GM19043 (cell line): Measurements from ENCODE around the gene EIF4G1.
"Not testable (repeated sequence)": the region's sequence is repeated elsewhere in the genome, so short reads cannot be mapped to it uniquely, and the experiment has no call there.

Experiments used
- ATAC-seq: cut with Tn5 transposase; IDR thresholded peaks from one replicate; pipeline ENCODE4 v1.9.1; 2021; ENCODE audit warnings: low read depth; ENCODE audit not compliant: unreplicated experiment

Gene EIF4G1

DNA sequence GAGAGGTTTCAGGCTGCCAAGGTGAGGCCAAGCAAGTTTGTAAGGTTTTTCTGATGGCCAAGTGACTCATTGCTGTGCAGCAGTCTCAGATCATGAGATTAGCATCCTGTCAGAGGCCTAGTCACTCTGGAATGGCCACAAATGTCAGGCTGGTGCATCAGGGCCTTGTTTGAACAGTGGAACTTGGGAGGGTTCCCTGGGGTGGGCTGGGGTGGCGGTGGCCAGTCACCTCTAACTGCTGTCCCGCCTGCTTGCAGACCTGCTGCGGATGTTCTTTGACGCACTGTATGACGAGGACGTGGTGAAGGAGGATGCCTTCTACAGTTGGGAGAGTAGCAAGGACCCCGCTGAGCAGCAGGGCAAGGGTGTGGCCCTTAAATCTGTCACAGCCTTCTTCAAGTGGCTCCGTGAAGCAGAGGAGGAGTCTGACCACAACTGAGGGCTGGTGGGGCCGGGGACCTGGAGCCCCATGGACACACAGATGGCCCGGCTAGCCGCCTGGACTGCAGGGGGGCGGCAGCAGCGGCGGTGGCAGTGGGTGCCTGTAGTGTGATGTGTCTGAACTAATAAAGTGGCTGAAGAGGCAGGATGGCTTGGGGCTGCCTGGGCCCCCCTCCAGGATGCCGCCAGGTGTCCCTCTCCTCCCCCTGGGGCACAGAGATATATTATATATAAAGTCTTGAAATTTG lies 20.2 kb downstream of the EIF4G1 start:
- ATAC-seq, result no peak

DNA sequence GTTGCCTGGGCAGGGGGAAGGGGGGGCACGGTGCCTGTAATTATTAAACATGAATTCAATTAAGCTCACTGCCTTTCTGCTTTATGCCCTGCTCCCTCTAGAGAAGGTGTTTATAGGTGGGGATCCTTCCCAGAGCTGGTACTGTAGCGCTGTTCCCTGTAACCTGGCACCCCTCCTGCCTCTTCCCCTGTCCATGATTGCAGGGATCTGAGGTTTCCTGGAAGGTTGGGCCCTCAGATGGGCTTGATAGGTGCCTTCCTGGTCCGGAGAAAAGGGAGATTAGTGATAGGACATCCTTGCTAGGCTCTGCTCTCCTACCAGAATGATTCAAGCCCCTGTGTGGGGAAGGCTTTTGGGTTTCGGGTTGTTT lies 20.9 kb downstream of the EIF4G1 start:
- ATAC-seq, result no peak

DNA sequence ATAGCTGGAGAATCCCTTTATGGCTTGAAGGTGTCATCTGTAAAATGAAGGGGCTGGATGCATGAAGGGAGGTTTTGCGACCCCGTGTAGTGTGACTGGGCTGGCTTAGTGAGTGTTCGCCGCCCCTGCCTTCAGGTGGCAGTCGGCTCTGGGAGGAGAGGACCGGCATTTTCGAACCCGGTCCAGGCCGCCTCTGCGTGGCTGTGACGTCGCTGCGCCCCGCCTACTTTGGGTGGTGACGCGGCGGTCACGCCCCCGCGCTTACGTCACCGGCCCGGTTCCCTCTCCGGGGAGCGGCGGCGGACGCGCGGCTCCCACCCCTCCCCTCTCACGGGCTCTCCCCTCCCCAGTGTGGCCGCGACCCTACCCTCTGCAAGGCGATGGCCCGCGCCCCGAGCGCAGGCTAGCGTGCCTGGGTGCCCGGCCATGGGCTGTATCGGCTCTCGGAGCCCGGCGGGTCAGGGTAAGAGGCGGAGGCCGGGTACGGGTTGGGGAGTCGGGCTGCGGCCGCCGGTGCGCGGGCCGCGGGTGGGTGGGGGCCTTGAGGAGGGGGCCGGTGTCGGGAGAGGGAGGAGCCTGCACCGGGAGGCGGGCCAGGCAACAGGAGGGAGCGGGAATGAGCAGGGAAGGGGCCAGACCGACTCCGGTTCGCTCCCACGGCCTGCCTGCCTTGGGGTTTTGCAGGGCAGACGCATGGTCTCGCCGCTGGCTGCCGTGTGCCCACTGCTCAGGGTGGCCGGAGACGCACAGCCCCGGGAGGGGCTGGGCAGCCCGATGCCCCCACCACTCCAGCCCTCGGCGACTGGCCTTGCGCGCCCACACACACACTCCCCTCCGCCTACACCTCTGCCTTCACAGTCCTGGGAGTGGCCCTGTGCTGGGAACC lies 21.5 kb downstream of the EIF4G1 start:
- peak; percentile 78 for ATAC-seq

DNA sequence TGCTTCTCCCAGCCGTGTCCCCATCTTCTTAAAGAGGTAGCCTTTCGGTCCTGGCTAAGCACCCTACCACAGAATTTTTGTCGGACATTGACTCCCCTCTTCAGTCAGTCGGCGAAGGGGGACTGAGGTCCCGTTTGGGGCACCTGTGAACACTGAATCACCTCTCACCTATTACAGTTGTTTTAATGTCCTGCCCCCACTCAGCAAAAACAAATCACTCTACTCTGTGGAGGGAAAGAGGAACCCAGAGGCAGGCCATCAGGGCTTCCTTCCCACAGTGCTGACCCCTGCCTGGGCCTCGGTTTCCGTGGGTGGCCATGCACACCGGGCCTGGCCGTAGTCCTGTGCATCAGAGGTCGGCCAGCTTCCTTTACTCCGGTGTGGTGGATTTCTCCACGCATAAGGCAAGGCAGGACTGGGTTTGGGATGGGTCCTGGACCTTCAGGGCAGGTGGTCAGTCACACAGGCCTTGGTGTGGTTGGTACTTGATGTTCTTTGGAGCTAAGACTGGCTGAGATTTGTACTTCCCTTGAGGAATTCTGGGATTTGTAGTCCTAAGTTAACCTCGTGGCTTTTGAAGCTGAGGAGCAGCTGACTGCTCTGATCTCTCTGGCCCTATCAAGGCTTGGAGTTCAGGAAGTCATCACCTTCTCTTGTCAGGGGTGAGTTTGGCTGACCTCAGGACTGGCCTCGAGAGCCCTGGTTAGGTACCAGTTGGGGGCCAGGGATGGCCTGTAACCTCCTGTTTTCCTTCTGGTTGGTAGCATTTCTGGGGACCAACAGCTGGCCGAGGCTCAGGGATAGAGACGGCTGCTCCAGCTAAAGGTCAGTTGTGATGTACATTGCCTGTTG lies 22.4 kb downstream of the EIF4G1 start:
- no peak for ATAC-seq

DNA sequence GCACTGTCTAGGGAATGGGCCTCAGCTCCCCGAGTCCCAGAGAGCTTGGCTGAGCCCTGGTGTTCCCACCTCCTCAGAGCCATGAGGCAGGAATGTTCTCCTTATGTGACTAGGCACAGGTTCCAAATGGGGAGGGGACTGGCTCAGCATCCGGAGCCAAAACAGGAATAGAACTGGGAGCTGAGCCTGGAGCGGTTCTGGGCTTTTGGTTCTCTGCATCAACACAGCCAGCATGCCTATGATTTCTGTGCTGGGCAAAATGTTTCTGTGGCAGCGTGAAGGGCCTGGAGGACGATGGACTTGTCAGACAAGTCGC lies 23.0 kb downstream of the EIF4G1 start, which contains the start of gene FAM131A:
Gene FAM131A, plus strand, starts transcription at position 202 of the 316 bp plus-strand sequence. Its CDS starts 31 bp downstream, at position 233.
- ATAC-seq, result no peak

DNA sequence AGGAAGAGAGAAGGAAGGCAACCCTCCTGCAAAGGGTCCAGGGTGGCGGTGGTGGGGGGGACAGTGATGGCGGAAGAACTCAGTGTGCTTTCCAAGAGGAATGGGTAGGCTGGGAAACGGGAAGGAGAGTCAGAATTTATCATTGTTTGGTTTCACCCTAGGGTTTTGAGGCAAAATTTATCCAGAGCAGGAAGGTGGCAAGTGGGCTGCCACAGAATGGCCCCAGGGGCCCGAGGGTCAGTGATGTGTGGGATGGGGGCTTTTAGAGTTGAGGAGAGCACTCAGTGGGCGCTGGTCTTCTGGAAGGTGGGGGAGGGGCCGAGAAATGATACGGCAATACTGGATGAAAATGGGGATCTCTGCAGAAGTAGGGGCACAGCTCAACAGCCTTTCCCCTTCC lies 23.6 kb downstream of the EIF4G1 start:
- no peak for ATAC-seq

DNA sequence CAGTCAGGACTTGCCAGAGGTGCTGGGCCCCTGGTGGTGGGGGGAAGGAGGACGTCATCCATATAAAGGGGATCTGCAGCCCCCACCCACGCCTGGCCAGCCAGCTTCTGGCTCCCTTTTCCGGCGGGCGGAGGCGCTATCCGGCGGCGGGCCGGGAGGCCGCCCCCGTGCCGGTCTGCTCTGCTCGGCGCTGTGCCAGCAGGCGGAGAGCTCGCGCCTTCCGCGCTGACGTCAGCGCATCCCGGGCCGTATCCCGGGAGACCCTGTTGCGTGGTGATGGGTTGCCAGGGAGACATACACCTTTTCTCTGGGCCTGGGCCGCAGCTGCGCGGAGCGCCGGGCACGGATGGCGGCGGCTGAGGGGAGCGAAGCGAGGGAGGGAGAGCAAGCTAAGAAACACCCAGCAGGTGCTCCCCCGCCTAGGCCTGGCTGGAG lies 24.1 kb downstream of the EIF4G1 start:
- no peak for ATAC-seq

DNA sequence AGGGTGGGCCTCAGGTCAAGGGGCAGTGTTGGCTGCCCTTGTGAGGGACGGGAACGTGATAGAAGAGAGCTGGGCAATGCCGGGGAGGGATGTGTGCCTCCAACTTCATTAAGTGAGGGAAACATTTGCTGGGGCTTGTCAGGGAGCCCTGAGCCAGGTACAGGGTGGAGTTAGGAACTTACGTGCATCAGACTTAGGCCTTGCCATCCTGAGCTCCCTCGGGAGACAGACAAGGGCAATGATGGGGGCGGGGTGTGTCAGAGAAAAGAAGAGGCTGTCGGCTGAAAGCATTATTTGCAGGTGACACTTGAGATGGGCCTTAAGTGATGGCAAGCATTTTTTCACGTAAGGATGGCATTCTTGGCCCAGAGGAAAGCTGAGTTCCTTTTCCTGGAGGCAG lies 24.6 kb downstream of the EIF4G1 start:
- ATAC-seq, result no peak

DNA sequence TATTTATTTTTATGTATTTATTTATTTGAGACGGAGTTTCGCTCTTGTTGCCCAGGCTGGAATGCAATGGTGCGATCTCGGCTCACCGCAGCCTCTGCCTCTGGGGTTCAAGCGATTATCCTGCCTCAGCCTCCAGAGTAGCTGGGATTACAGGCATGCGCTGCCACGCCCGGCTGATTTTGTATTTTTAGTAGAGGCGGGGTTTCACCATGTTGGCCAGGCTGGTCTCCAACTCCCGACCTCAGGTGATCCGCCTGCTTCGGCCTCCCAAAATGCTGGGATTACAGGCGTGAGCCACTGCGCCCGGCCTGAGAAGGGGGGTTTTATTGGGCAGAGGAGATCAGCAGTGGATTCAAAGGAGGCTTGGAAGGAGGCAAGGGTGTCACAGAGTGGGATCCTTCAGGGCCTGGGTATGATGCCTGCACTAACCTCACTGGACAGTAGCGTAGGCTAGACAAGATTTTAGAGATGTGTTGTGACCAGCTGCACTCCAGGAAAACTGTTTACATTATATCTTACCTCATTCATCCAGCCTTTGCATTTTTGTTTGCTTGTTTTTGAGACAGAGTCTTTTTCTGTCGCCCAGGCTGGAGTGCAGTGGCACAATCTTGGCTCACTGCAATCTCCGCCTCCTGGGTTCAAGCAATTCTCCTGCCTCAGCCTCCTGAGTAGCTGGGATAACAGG lies 25.2 kb downstream of the EIF4G1 start:
- not testable (repeated sequence) for ATAC-seq

DNA sequence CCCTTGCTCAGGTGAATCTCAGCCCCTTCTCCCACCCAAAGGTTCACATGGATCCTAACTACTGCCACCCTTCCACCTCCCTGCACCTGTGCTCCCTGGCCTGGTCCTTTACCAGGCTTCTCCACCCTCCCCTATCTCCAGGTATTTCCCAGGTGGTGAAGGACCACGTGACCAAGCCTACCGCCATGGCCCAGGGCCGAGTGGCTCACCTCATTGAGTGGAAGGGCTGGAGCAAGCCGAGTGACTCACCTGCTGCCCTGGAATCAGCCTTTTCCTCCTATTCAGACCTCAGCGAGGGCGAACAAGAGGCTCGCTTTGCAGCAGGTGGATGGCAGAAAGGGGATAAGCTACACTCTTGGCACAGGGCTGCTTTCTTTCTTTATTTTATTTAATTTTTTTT lies 27.5 kb downstream of the EIF4G1 start:
- ATAC-seq, result no peak

DNA sequence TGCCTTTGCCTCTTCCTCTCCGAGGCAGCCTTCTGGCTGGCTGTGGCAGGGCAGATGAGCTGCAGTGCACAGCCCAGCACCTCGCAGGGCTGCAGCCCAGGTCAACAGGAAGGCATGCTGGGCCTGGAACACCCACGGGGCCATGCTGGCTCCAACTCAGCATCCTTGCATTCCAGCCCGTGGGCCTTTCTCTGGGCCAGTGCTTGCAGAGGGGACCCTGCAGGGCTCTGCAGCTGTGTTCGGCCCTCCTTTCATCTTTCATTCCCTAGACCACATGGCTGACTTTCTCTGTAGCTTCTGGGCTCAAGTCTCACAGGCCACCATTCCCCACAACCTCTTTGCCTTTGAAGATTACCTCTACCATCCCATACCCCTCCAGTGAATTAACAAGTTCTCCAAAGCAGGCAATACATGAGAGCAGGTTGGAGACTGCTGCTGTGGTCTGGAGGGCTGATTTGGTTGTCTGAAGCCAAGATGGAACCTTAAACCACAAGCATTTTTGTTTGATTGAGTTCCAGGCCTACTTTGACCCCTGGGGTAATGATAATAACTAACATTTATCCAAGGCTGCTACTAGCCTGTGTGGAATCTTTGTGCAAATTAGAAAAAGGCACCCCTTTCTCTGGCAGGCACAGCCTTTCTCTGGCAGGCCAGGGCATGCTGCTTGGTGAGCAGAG lies 28.9 kb downstream of the EIF4G1 start:
- ATAC-seq, result no peak

DNA sequence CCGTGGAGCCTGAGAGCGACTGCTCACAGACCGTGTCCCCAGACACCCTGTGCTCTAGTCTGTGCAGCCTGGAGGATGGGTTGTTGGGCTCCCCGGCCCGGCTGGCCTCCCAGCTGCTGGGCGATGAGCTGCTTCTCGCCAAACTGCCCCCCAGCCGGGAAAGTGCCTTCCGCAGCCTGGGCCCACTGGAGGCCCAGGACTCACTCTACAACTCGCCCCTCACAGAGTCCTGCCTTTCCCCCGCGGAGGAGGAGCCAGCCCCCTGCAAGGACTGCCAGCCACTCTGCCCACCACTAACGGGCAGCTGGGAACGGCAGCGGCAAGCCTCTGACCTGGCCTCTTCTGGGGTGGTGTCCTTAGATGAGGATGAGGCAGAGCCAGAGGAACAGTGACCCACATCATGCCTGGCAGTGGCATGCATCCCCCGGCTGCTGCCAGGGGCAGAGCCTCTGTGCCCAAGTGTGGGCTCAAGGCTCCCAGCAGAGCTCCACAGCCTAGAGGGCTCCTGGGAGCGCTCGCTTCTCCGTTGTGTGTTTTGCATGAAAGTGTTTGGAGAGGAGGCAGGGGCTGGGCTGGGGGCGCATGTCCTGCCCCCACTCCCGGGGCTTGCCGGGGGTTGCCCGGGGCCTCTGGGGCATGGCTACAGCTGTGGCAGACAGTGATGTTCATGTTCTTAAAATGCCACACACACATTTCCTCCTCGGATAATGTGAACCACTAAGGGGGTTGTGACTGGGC lies 30.3 kb downstream of the EIF4G1 start:
- ATAC-seq, result no peak

DNA sequence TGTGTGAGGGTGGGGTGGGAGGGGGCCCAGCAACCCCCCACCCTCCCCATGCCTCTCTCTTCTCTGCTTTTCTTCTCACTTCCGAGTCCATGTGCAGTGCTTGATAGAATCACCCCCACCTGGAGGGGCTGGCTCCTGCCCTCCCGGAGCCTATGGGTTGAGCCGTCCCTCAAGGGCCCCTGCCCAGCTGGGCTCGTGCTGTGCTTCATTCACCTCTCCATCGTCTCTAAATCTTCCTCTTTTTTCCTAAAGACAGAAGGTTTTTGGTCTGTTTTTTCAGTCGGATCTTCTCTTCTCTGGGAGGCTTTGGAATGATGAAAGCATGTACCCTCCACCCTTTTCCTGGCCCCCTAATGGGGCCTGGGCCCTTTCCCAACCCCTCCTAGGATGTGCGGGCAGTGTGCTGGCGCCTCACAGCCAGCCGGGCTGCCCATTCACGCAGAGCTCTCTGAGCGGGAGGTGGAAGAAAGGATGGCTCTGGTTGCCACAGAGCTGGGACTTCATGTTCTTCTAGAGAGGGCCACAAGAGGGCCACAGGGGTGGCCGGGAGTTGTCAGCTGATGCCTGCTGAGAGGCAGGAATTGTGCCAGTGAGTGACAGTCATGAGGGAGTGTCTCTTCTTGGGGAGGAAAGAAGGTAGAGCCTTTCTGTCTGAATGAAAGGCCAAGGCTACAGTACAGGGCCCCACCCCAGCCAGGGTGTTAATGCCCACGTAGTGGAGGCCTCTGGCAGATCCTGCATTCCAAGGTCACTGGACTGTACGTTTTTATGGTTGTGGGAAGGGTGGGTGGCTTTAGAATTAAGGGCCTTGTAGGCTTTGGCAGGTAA lies 31.1 kb downstream of the EIF4G1 start:
- ATAC-seq, result no peak

DNA sequence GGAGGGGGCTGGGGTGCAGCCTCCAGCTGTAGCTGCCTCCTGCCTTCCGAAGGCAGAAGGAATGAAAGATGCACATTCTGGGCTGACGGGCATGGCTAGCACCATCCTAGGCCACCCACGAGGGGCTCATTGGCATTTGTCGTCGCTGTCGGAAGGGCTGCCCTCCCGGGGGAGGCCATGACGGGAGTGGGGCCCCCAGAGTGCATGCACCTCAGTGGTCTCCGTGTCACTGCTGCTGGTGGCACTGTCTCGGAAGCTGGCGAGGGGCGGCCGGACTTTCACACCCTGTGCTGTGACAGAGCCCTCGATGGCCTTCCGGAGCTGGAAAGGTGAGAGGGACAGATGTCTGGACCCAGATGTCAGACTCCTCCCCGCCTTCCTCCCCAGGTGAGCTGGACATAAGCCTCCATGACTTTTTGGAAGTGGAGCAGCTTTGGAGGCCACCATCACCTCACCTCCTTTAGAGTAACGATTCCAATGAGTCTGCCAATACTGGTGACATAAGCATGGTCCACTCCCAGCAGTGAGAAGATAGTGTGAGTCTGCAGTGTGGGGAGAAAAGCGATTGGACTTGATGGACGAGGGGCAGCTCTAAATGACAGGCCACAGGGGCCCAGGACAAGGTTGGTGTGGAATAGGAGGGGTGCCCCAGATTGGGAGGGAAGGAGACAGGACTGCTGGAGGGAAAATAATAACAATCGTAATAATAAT lies 32.2 kb downstream of the EIF4G1 start:
- ATAC-seq, result no peak

DNA sequence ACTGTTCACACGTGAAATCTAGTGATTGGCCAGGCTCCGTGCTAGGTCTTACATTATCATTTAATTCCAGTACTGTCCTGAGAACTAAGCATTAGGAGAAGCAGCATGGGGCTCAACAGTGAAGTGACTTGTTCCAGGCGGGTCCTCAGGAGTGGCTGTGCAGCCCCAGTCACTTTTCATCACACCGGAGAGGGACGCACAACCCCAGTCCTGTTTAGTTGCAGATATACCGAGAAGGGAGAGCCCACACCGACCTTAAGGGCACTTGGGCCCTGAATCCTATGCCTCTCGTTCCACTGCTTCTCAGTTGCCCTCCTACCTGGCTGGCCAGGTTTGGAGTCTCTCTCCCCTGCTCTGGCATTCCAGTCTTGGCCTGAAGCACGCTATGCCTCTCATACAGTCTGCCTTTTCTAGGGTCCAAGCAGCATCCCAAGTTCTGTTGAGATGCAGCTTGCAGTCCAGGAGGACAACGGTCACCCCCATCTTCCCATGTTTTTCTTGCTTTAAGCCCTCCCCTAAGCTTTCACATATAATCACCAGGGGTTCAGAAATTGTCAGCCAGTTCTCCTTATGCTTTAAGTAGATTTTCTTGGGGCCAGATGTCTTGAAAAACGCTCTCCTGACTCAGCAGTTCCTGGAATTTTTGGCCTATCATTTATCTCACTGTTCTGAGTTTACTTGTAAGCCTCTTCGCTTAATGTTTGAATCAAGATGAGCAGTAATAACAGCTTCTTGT lies 33.1 kb downstream of the EIF4G1 start:
- no peak for ATAC-seq

DNA sequence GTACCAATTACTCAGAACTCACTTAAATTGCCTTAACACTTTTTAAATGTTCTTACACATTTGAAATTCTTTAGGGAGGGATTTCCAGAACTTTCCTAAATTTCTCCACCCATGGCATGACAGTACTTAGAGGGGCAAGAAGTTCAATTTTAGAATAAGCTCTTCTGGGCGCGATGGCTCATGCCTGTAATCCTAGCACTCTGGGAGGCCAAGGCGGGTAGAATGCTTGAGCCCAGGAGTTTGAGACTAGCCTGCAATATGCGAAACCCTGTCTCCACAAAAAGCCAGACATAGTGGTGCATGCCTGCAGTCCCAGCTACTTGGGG lies 33.6 kb downstream of the EIF4G1 start:
- no peak for ATAC-seq
